Transverse colon (tissue), 4 donors: ENCODE results near the gene ASXL1.

Source experiments
- EP300 ChIP-seq: sonication (generic); formaldehyde crosslinking; IDR thresholded peaks from one replicate; pipeline ENCODE4 v1.6.1; 2017; ENCODE audit warnings: antibody characterized with exemption, low read depth
- POLR2A ChIP-seq: fragments of 450-650 bp; IDR thresholded peaks from one replicate; pipeline ENCODE4 v1.6.1; 2016; ENCODE audit warnings: antibody characterized with exemption, mild to moderate bottlenecking, moderate library complexity
- POLR2AphosphoS5 ChIP-seq, 3 donors: sonication (generic); formaldehyde crosslinking; IDR thresholded peaks; one replicate each; pipeline ENCODE4 v1.6.1; 2016; ENCODE audit warnings: antibody characterized with exemption in 3 of 3
- TF ChIP-seq, protein P1 (sequence below), 5 experiments: fragments of 200-600 bp in 3 of 5; fragments of 450-650 bp in 2 of 5; sonication (generic) in 3 of 5; IDR thresholded peaks; 1 replicate in 2 of 5; 2 replicates in 3 of 5; pipeline ENCODE4 v1.5.1; 2016 to 2017; ENCODE audit warnings: antibody characterized with exemption in 5 of 5, inconsistent platforms in 3 of 5, mild to moderate bottlenecking in 2 of 5, moderate library complexity in 1 of 5

- TF ChIP-seq EP300 (no peak), POLR2A (no peak), POLR2AphosphoS5 (IDR thresholded peaks at IDR 0.05) (no peak)
- TF ChIP-seq, protein P1, sequence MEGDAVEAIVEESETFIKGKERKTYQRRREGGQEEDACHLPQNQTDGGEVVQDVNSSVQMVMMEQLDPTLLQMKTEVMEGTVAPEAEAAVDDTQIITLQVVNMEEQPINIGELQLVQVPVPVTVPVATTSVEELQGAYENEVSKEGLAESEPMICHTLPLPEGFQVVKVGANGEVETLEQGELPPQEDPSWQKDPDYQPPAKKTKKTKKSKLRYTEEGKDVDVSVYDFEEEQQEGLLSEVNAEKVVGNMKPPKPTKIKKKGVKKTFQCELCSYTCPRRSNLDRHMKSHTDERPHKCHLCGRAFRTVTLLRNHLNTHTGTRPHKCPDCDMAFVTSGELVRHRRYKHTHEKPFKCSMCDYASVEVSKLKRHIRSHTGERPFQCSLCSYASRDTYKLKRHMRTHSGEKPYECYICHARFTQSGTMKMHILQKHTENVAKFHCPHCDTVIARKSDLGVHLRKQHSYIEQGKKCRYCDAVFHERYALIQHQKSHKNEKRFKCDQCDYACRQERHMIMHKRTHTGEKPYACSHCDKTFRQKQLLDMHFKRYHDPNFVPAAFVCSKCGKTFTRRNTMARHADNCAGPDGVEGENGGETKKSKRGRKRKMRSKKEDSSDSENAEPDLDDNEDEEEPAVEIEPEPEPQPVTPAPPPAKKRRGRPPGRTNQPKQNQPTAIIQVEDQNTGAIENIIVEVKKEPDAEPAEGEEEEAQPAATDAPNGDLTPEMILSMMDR (IDR thresholded peaks at IDR 0.05): no peak
These were observed 82.6 kb downstream of the ASXL1 start for GRCh38 chr20:32440758-32441078.
